HUDEP-2 (cell line): ENCODE results near the gene WASF2.
"Not testable (repeated sequence)": the region's sequence is repeated elsewhere in the genome, so short reads cannot be mapped to it uniquely, and the experiment has no call there.

ENCODE experiments used
- DNase-seq, 76 experiments: peaks; one replicate each; lab custom pipeline; 2025; ENCODE audit not compliant: unreplicated experiment in 76 of 76; lab: John Stamatoyannopoulos, UW

The WASF2 gene

DNA sequence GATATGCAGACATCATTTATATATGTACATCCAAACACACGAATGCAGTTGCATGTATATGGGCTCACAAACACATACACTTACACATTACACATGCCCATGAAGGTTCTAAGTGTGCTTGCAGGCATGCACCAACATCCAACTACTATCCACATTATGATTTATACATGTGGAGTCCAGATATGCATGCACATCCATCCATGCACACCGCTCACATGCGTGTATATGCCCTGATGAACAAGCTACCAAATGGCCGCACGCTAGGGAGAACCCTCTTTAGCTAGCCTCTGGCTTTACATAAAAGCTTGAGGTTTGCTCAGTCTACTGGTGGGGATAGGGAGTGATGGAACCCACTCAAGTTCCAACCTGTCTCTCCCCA lies 89.0 kb downstream of the WASF2 start:
- no peak for DNase-seq

GRCh38 chr1:27400082-27400962 lies 89.6 kb downstream of the WASF2 start:
- DNase-seq: no peak

- DNase-seq: no peak
Measured at GRCh38 chr1:27399251-27400025, 90.5 kb downstream of the WASF2 start.

- no peak for DNase-seq
Measured at GRCh38 chr1:27398405-27399149, 91.4 kb downstream of the WASF2 start.

- DNase-seq: no peak
Measured at GRCh38 chr1:27397749-27398148, 92.2 kb downstream of the WASF2 start.

DNA sequence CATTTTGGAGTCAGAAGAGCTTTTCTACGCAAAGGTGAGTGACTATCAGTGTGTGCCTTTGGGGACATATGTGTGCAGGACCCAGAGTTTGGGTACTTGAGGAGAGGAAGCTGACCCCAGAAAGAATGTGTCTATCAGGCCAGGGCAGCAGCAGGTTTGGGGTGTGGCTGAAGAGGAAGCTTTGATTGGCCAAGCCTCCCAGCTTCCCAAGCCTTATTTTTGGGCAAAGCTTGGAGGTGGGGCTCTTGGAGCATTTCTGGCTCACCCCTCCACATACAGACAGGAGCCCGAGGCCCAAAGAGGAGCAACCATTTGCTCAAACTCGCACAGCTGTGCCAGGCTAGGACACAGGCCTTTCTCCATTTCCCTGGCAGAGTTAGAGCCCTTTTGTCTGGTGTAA lies 92.9 kb downstream of the WASF2 start:
- DNase-seq: no peak

DNA sequence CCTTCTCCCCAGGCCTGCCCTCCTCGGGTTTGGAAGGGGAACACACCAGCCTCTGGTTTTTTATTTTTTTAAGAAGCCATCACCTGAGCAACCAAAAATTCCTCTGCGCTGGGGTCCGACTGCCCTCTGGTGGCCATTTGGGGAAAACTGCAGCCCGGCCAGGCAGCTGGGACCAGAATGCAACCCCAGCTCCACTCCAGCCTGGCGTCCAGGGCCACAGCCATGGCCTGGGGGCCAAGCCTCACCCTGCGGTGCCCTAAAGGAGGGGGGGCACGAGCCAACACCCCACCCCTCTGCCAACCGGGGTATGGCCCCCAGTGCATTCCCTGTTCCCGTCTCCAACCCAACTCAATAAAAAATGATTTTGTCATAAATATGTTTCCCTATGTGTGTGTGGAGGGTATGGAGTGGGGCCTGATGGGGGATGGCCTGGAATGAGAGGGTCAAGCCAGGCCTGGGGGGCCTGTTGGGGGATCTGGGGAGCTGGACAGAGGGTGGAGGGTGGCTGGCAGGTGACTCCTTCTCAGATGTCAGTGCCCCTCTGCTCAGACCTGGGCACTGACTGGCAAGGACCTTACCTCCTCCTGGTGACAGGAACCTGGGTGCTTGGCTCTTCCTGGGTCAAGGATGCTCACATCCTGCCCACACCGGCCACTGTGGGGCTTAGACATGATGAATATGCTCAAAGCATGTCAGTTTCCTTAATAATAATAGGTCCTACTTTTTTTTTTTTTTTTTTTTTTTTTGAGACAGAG lies 94.3 kb downstream of the WASF2 start:
- peak in 61 of 76 experiments; percentile 5 to 81 (median 55) for DNase-seq

- no peak for DNase-seq
Measured at GRCh38 chr1:27394925-27395324, 95.0 kb downstream of the WASF2 start.

GRCh38 chr1:27394282-27394658 lies 95.7 kb downstream of the WASF2 start:
- no peak for DNase-seq

GRCh38 chr1:27393641-27394281 lies 96.2 kb downstream of the WASF2 start:
- no peak for DNase-seq

- DNase-seq: no peak
Measured at GRCh38 chr1:27392778-27393635, 97.0 kb downstream of the WASF2 start.

- peak in 72 of 76 experiments; percentile 40 to 94 (median 84) for DNase-seq
Measured at GRCh38 chr1:27392096-27392777, 97.7 kb downstream of the WASF2 start, which contains the start of gene GPR3. Gene GPR3, plus strand, starts transcription at chr1:27392622. Its CDS starts 1,177 bp downstream, at chr1:27393799.

DNA sequence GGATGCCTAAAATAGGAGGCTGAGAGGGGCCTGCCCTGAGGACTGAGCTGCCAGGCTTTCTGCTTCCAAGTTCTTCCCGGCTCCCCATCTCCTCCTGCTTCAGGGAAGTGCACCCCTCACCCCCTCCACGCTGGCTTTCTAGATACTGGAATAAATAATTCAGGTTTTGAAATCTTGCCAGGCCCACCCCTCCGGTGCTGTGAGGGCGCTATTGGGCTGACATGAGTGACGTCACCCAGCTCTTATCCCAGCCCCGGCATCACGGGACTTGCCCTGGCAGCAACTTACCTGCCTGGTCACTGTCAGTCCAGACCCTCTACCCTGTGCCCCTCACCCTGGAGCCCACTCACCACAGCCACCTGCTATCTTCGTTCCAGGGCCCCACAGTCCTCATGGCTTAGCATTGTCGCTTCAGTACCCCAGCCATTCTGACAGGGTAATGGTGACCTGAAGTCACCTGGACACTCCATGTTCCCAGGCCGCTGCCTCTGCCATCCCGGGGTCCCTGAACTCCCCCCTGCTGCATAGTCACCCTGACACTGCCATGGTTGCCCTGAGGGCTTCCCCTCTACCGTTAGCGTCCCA lies 98.4 kb downstream of the WASF2 start:
- DNase-seq: peak in 48 of 76 experiments; percentile 8 to 70 (median 34)

- DNase-seq: peak in 48 of 76 experiments; percentile 4 to 71 (median 34)
Measured at GRCh38 chr1:27388337-27389005, 101.5 kb downstream of the WASF2 start.

GRCh38 chr1:27384797-27385196 lies 105.2 kb downstream of the WASF2 start:
- not testable (repeated sequence) for DNase-seq

DNA sequence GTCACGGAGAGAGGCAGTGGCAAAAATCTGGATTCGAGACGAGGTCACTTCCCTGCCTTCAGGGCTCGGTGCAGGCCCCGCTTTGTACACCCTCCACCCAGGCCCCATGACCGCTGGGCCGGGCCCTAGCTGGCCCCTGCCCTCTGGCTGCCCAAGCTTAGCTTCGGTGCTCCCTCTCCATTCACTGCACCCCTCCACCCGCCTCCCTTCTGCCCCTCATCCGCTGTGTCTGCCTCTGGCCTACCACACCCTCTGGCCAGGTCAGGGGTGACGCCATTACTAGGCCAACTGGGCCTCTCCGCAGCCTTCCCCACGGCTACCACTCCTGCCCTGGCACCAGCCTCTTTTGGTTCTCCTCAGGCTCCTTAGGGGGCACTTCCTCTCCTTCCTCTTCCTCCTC lies 106.3 kb downstream of the WASF2 start:
- no peak for DNase-seq

DNA sequence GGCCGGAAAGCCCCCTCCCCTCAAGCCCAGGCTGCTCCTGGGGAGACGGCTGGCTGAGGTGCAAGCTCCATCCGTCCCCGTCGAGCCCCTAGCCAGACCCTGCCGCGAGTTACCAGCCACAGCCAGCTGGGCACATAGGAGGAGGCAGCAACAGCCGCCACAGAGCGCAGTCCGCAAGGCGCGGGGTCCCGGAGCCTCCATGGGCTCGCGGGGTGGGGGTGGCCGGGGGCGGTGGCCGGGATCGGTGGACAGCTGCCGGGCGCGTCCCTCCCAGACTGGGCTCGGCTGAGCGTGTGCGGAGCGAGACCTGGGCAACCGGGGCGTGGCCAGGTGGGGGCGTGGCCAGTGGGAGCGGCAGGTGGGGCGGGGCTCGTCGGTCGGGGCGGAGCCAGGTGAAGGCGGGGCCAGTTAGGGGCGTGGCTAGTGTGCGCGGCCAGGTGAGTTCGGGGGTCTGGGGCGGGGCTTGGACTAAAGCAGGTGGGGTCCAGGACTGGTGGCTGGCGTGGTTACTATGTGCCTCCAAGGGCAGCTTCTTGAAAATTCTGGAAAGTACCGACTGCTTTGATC lies 106.8 kb downstream of the WASF2 start, which contains the start of gene CD164L2:
Gene CD164L2 (minus strand): TSS at position 295 of the 567 bp plus-strand sequence. CDS start 94 bp downstream, at position 201.
- DNase-seq: peak in 10 of 76 experiments; percentile 8 to 31 (median 18)
